HepG2 (cell line): Measurements from ENCODE around the gene PLOD3.

Experiments
- HNF4G ChIP-seq, 2 experiments: sonication (generic) in 1 of 2; formaldehyde crosslinking in 1 of 2; IDR thresholded peaks; 2 replicates each; pipeline versions ENCODE4 v1.4.0 to v1.6.1; 2011 to 2020; ENCODE audit warnings: borderline replicate concordance in 2 of 2, low read depth in 2 of 2, mild to moderate bottlenecking in 2 of 2, low read length in 1 of 2, missing genetic modification reagents in 1 of 2, moderate library complexity in 1 of 2
- POLR2A ChIP-seq, 2 experiments: IDR thresholded peaks; 2 replicates each; pipeline ENCODE4 v1.6.1; 2011; ENCODE audit warnings: low read depth in 2 of 2, low read length in 2 of 2, mild to moderate bottlenecking in 1 of 2, moderate library complexity in 1 of 2; ENCODE audit not compliant: insufficient read depth in 1 of 2
- SALL2 ChIP-seq: sonication (generic); formaldehyde crosslinking; IDR thresholded peaks from 2 replicates; pipeline ENCODE4 v1.8.1; 2023; ENCODE audit warnings: mild to moderate bottlenecking, missing genetic modification reagents, inconsistent platforms
- ZNF501 ChIP-seq: sonication (generic); formaldehyde crosslinking; IDR thresholded peaks from 2 replicates; pipeline ENCODE4 v1.5.1; 2020; ENCODE audit warnings: mild to moderate bottlenecking, moderate library complexity, missing genetic modification reagents

- TF ChIP-seq HNF4G (IDR thresholded peaks at IDR 0.05; ENCODE audit: borderline replicate concordance, low read depth, low read length) (no peak), HNF4G (CRISPR knock-in tag; IDR thresholded peaks at IDR 0.05; ENCODE audit: borderline replicate concordance, low read depth) (no peak), POLR2A (IDR thresholded peaks at IDR 0.05; ENCODE audit: insufficient read depth in 1 of 2, low read depth in 2 of 2, low read length in 2 of 2) (no peak), SALL2 (no peak), ZNF501 (no peak)
Measured at GRCh38 chr7:101162551-101163278, 54.7 kb downstream of the PLOD3 start.
